K562 (cell line): Measurements from ENCODE around the gene TNIP1. TPM values are rescaled to one million over a fixed set of nuclear protein-coding genes. Genes with fewer than 3 reads are reported as not detected.

Source experiments
- ATAC-seq: fragments of 200-7000 bp; cut with Tn5 transposase; 3 replicates; pipeline ENCODE4 v1.9.1; 2020; ENCODE audit warnings: moderate library complexity
- BruUV-seq: library from RNA; stranded (reverse); fragments of 400-500 nt; replicated peaks from 2 replicates; lab custom pipeline; 2021; lab: Mats Ljungman, UMichigan
- CTCF ChIA-PET: fragments of 300-600 bp; formaldehyde crosslinking; extraction: SDS; loops from one replicate; lab custom pipeline; 2021; ENCODE audit warnings: low intra/inter-chr PET ratio; lab: Yijun Ruan, JAX
- POLR2A ChIA-PET: fragments of 300-600, 350-650 bp; sonication (Branson Sonifier 250); formaldehyde crosslinking; extraction: SDS; loops from one replicate; lab custom pipeline; 2021; ENCODE audit warnings: antibody characterized with exemption, inconsistent platforms; lab: Yijun Ruan, JAX
- DNase-seq, 4 experiments: peaks; one replicate each; pipeline versions ENCODE4 v3.0.0 to v3.0.0-alpha.2; 2011 to 2018; ENCODE audit warnings: low spot score in 3 of 4, mixed read lengths in 3 of 4; ENCODE audit errors: extremely low read depth in 1 of 4
- FAIRE-seq: peaks from 2 replicates; lab custom pipeline; 2011; peaks lifted over from hg19 to GRCh38; lab: Jason Lieb, UNC
- H2AFZ ChIP-seq: 2 replicates; pipeline ENCODE4 v1.6.0; 2011; ENCODE audit warnings: low read depth, low read length, control low read depth, inconsistent platforms
- H3K27ac ChIP-seq: fragments of 200-600 bp; 3 replicates; pipeline ENCODE4 v1.8.0; 2011; ENCODE audit warnings: low read depth, mild to moderate bottlenecking, control low read depth, inconsistent platforms, low read length, moderate library complexity, mixed read lengths; ENCODE audit errors: extremely low read depth
- H3K27me3 ChIP-seq, 2 experiments: fragments of 300-600 bp in 1 of 2; 2 replicates in 1 of 2; 3 replicates in 1 of 2; pipeline versions ENCODE4 v1.6.0 to v1.8.0; 2011; ENCODE audit warnings: inconsistent platforms in 2 of 2, low read length in 2 of 2, mild to moderate bottlenecking in 1 of 2, mixed read lengths in 1 of 2, moderate library complexity in 1 of 2; ENCODE audit not compliant: control insufficient read depth in 2 of 2, insufficient read depth in 2 of 2
- H3K36me3 ChIP-seq: fragments of 300-600 bp; 3 replicates; pipeline ENCODE4 v1.8.0; 2011; ENCODE audit warnings: mild to moderate bottlenecking, low read length, inconsistent platforms; ENCODE audit not compliant: control insufficient read depth, insufficient read depth
- H3K4me1 ChIP-seq, 2 experiments: fragments of 200-600 bp in 1 of 2; replicated peaks in 1 of 2; 2 replicates in 1 of 2; 3 replicates in 1 of 2; pipeline versions ENCODE4 v1.5.1 to v1.8.0; 2011; ENCODE audit warnings: inconsistent platforms in 2 of 2, low read length in 2 of 2, mild to moderate bottlenecking in 1 of 2, mixed read lengths in 1 of 2, moderate library complexity in 1 of 2; ENCODE audit not compliant: control insufficient read depth in 2 of 2, insufficient read depth in 2 of 2
- H3K4me2 ChIP-seq: 2 replicates; pipeline ENCODE4 v1.6.1; 2011; ENCODE audit warnings: low read length, control low read depth, inconsistent platforms, mixed read lengths; ENCODE audit not compliant: insufficient read depth
- H3K4me3 ChIP-seq: fragments of 200-600 bp; sonication (generic), shearing (Covaris generic); 2 replicates; pipeline ENCODE4 v1.5.1; 2016; ENCODE audit warnings: control low read depth, inconsistent platforms
- H3K79me2 ChIP-seq: fragments of 200-600 bp; 3 replicates; pipeline ENCODE4 v1.8.0; 2011; ENCODE audit warnings: low read length, inconsistent platforms; ENCODE audit not compliant: control insufficient read depth, insufficient read depth
- H3K9ac ChIP-seq, 2 experiments: 2 replicates each; pipeline versions ENCODE4 v1.6.0 to v1.6.1; 2011; ENCODE audit warnings: low read depth in 2 of 2, low read length in 2 of 2, control low read depth in 1 of 2, inconsistent platforms in 1 of 2, mild to moderate bottlenecking in 1 of 2, mixed read lengths in 1 of 2; ENCODE audit not compliant: insufficient read depth in 1 of 2
- H3K9me1 ChIP-seq: one replicate; pipeline ENCODE4 v1.6.0; 2011; ENCODE audit warnings: inconsistent platforms, mild to moderate bottlenecking, low read length, moderate library complexity; ENCODE audit not compliant: control insufficient read depth, insufficient read depth
- H3K9me3 ChIP-seq: replicated peaks from 2 replicates; pipeline ENCODE4 v1.5.1; 2011; ENCODE audit warnings: low read depth, low read length, inconsistent platforms; ENCODE audit not compliant: control insufficient read depth, insufficient read depth
- H4K20me1 ChIP-seq: replicated peaks from 2 replicates; pipeline ENCODE4 v1.6.1; 2011; ENCODE audit warnings: low read length, inconsistent platforms, mixed read lengths; ENCODE audit not compliant: control insufficient read depth, insufficient read depth
- ASH1L ChIP-seq: fragments of 450-650 bp; IDR thresholded peaks from 2 replicates; pipeline ENCODE4 v1.6.1; 2018; ENCODE audit warnings: borderline replicate concordance, mild to moderate bottlenecking, low read depth; ENCODE audit not compliant: partially characterized antibody
- ATF7 ChIP-seq: fragments of 450-650 bp; IDR thresholded peaks from 2 replicates; pipeline ENCODE4 v1.7.1; 2014; ENCODE audit warnings: mild to moderate bottlenecking, moderate library complexity
- ELK3 ChIP-seq: fragments of 450-650 bp; formaldehyde crosslinking; IDR thresholded peaks from 2 replicates; pipeline ENCODE4 v1.4.0; 2020; ENCODE audit warnings: mild to moderate bottlenecking
- GTF2E2 ChIP-seq: fragments of 200-800 bp; sonication (Bioruptor generic); IDR thresholded peaks from 2 replicates; pipeline ENCODE4 v1.6.1; 2016; ENCODE audit warnings: missing genetic modification characterization, missing compliant biosample characterization
- MAFF ChIP-seq: IDR thresholded peaks from 2 replicates; pipeline ENCODE4 v1.6.1; 2012; ENCODE audit warnings: low read length, improper control_type of control experiment
- MTF1 ChIP-seq: fragments of 250-450 bp; sonication (Bioruptor Pico); IDR thresholded peaks from 2 replicates; pipeline ENCODE4 v1.9.0; 2021; ENCODE audit warnings: moderate library complexity, mild to moderate bottlenecking, inconsistent platforms, borderline replicate concordance
- NKRF ChIP-seq: fragments of 450-650 bp; IDR thresholded peaks from 2 replicates; pipeline ENCODE4 v1.6.1; 2016; ENCODE audit warnings: borderline replicate concordance
- PPARD ChIP-seq: fragments of 250-450 bp; sonication (Bioruptor Pico); IDR thresholded peaks from 2 replicates; pipeline ENCODE4 v1.8.0; 2022; ENCODE audit warnings: inconsistent platforms, mild to moderate bottlenecking, moderate library complexity
- RB1 ChIP-seq: fragments of 450-650 bp; IDR thresholded peaks from 2 replicates; pipeline ENCODE4 v1.6.1; 2017; ENCODE audit warnings: low read depth, mild to moderate bottlenecking
- SIX5 ChIP-seq, 2 experiments: IDR thresholded peaks; 2 replicates each; pipeline ENCODE4 v1.6.1; 2011; ENCODE audit warnings: low read length in 2 of 2, borderline replicate concordance in 1 of 2, low read depth in 1 of 2, mild to moderate bottlenecking in 1 of 2, moderate library complexity in 1 of 2; ENCODE audit not compliant: insufficient read depth in 1 of 2
- TAF7 ChIP-seq: fragments of 450-650 bp; IDR thresholded peaks from 2 replicates; pipeline ENCODE4 v1.6.1; 2016; ENCODE audit warnings: missing genetic modification characterization, missing compliant biosample characterization
- TFAP4 ChIP-seq: sonication (generic); formaldehyde crosslinking; IDR thresholded peaks from 2 replicates; pipeline ENCODE4 v1.8.0; 2022; ENCODE audit warnings: missing genetic modification reagents, mild to moderate bottlenecking, moderate library complexity, borderline replicate concordance
- ZBTB33 ChIP-seq: sonication (generic); formaldehyde crosslinking; IDR thresholded peaks from 2 replicates; pipeline ENCODE4 v1.8.1; 2023; ENCODE audit warnings: mild to moderate bottlenecking, missing genetic modification reagents
- ZNF280B ChIP-seq: fragments of 250-450 bp; sonication (Bioruptor Pico); IDR thresholded peaks from 2 replicates; pipeline ENCODE4 v1.5.1; 2021; ENCODE audit warnings: mild to moderate bottlenecking
- ZNF436 ChIP-seq: fragments of 250-450, 450-650 bp; sonication (Bioruptor Pico); formaldehyde crosslinking; IDR thresholded peaks from 2 replicates; pipeline ENCODE4 v1.7.0; 2020; ENCODE audit warnings: mild to moderate bottlenecking
- WGBS: fragments of 100-300 bp; shearing (Covaris generic); methylation state at CpG from one replicate; pipeline ENCODE4 v1.1.6; 2016; ENCODE audit warnings: low coverage, mixed read lengths; ENCODE audit not compliant: insufficient coverage; ENCODE audit errors: missing lambda C conversion rate; 5-methylcytosine and 5-hydroxymethylcytosine counted together
- in situ Hi-C: fragments of 300-500 bp; cut with MboI; formaldehyde crosslinking; loops from 4 replicates; pipeline ENCODE4 v1.15.0; 2018; ENCODE audit warnings: inconsistent platforms, mixed read lengths
- intact Hi-C: fragments of 100-400 bp; cut with micrococcal nuclease; formaldehyde crosslinking; loops from 2 replicates; pipeline ENCODE4 v1.14.2; 2022
- polyA plus RNA-seq, 8 experiments: library from polyadenylated mRNA; depleted of rRNA in 4 of 8; stranded (reverse) in 5 of 8; unstranded in 3 of 8; fragments of >200 nt; fragmentation: Nextera tagmentation in 2 of 8; fragmentation: Illumina TruSeq in 1 of 8; extraction: Ambion mirVana in 2 of 8; extraction: Trizol in 1 of 8; gene quantifications; 2 replicates each; pipeline versions ENCODE4 v1.2.1 to v1.2.3, GENCODE V29; 2011 to 2014; ENCODE audit warnings: inconsistent platforms in 1 of 8, missing spikeins in 1 of 8
- total RNA-seq, 7 experiments: library from RNA; depleted of rRNA in 6 of 7; stranded (reverse); fragments of >200 nt in 6 of 7; fragmentation: Illumina TruSeq in 2 of 7; extraction: Trizol in 2 of 7; gene quantifications; 2 replicates each; pipeline versions ENCODE4 v1.2.1 to v1.2.3, GENCODE V29; 2011 to 2021; ENCODE audit warnings: low replicate concordance in 1 of 7

TNIP1 gene
- total and polyA plus RNA-seq, 9 of the 15 experiments (the other 6 are each of a cell fraction or from before 2014, with no cell fraction given): 0.46 to 41.0 (median 24.6) TPM

GRCh38 chr5:151055336-151055735 is 25.5 kb downstream of the TNIP1 start:
- Histone ChIP-seq H3K9me1 (peaks cover 4% of the 10 kb centered on the region), H3K9ac (no peak overlapping the region), H3K4me2 (no peak overlapping the region), H3K4me3 (no peak overlapping the region), H3K27ac (no peak overlapping the region), H3K79me2 (no peaks in the 10 kb centered on the region), H3K36me3 (peaks cover 42% of the 10 kb centered on the region), H3K4me1 (peaks cover 0 to 4% of the 10 kb centered on the region in 2 experiments; a peak in 1 of 5 replicates), H4K20me1 (no peaks in the 10 kb centered on the region), H2AFZ (no peak overlapping the region), H3K9me3 (no peaks in the 10 kb centered on the region), H3K27me3 (no peaks in the 10 kb centered on the region)
- BruUV-seq: no TSS peak
- WGBS: 88% methylated on average over 6 of the region's 6 CpGs
- ChIA-PET CTCF (no interaction called here), POLR2A (interaction anchor here (0.6 to 1.4 kb wide), 4 partner anchors 8 to 525 kb away, joined by 3 to 4 read pairs (median 3); no protein-coding TSS in a partner anchor)
- in situ Hi-C loops: no loop called here
- ATAC-seq: no peak
- FAIRE-seq: no peak
- intact Hi-C loops: no loop called here
- no peak for DNase-seq
- TF ChIP-seq ATF7: no peak
- TF ChIP-seq GTF2E2 (tag): no peak
- TF ChIP-seq TAF7 (tag): no peak
- TF ChIP-seq TFAP4 (CRISPR knock-in tag): no peak
- no peak for TF ChIP-seq ZNF436 (CRISPR knock-in tag)
- no peak for TF ChIP-seq ELK3 (CRISPR knock-in tag)
- no peak for TF ChIP-seq SIX5 (IDR thresholded peaks at IDR 0.05; ENCODE audit: borderline replicate concordance in 1 of 2, insufficient read depth in 1 of 2, low read depth in 1 of 2, low read length in 2 of 2)
- TF ChIP-seq MTF1 (CRISPR knock-in tag): no peak
- no peak for TF ChIP-seq RB1
- no peak for TF ChIP-seq ZBTB33
- no peak for TF ChIP-seq PPARD (CRISPR knock-in tag)
- no peak for TF ChIP-seq ASH1L
- no peak for TF ChIP-seq MAFF
- TF ChIP-seq NKRF: no peak
- TF ChIP-seq ZNF280B (CRISPR knock-in tag): no peak
